ENCODE measurements around the gene NWD2.

DNA sequence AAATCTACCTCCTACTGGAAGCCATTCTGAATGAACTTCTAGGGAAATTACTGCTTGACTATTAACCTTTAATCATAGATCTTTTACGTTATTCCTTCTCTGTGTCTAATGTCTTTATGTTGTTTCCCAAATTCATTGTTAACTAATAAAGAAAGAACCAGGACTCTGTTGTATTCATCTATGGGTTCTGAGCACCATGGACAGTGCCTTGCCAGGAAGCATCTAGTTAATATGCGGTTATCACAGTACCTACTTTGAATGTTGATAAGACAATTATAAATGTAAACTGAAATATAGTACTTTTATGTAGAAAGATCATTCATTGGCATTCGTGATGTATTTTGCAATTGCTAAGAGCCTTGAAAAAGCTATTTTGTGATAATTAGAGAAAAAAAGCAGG, 23.8 kb downstream of the NWD2 start:
- no peak for TF ChIP-seq CBX1 (IDR thresholded peaks at IDR 0.05; ENCODE audit: low read depth)
- TF ChIP-seq CTCF (IDR thresholded peaks at IDR 0.05 in 2 of 3, conservative IDR thresholded peaks at IDR 0.05 in 1 of 3; ENCODE audit: insufficient read depth in 2 of 3, low read depth in 1 of 3, low read length in 3 of 3): no peak
- no peak for TF ChIP-seq POLR2A (conservative IDR thresholded peaks at IDR 0.05)
- no peak for TF ChIP-seq TRIM25 (IDR thresholded peaks at IDR 0.05; ENCODE audit: borderline replicate concordance)
- no peak for TF ChIP-seq YY1 (IDR thresholded peaks at IDR 0.05; ENCODE audit: borderline replicate concordance in 1 of 3, control insufficient read depth in 1 of 3, extremely low read depth in 1 of 3, insufficient read depth in 3 of 3, insufficient read length in 1 of 3, insufficient replicate concordance in 2 of 3, low read depth in 1 of 3, low read length in 2 of 3)
- no peak for TF ChIP-seq UBTF (IDR thresholded peaks at IDR 0.05; ENCODE audit: borderline replicate concordance in 1 of 2, low read depth in 2 of 2, low read length in 2 of 2)
- TF ChIP-seq YBX1 (IDR thresholded peaks at IDR 0.05): no peak
- no peak for TF ChIP-seq ADNP (tag; IDR thresholded peaks at IDR 0.05)
- TF ChIP-seq, protein P1, sequence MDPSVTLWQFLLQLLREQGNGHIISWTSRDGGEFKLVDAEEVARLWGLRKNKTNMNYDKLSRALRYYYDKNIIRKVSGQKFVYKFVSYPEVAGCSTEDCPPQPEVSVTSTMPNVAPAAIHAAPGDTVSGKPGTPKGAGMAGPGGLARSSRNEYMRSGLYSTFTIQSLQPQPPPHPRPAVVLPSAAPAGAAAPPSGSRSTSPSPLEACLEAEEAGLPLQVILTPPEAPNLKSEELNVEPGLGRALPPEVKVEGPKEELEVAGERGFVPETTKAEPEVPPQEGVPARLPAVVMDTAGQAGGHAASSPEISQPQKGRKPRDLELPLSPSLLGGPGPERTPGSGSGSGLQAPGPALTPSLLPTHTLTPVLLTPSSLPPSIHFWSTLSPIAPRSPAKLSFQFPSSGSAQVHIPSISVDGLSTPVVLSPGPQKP (CRISPR knock-in tag; IDR thresholded peaks at IDR 0.05): no peak
- TF ChIP-seq, protein P2, sequence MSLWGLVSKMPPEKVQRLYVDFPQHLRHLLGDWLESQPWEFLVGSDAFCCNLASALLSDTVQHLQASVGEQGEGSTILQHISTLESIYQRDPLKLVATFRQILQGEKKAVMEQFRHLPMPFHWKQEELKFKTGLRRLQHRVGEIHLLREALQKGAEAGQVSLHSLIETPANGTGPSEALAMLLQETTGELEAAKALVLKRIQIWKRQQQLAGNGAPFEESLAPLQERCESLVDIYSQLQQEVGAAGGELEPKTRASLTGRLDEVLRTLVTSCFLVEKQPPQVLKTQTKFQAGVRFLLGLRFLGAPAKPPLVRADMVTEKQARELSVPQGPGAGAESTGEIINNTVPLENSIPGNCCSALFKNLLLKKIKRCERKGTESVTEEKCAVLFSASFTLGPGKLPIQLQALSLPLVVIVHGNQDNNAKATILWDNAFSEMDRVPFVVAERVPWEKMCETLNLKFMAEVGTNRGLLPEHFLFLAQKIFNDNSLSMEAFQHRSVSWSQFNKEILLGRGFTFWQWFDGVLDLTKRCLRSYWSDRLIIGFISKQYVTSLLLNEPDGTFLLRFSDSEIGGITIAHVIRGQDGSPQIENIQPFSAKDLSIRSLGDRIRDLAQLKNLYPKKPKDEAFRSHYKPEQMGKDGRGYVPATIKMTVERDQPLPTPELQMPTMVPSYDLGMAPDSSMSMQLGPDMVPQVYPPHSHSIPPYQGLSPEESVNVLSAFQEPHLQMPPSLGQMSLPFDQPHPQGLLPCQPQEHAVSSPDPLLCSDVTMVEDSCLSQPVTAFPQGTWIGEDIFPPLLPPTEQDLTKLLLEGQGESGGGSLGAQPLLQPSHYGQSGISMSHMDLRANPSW (CRISPR knock-in tag; IDR thresholded peaks at IDR 0.05): no peak
- TF ChIP-seq, protein P3, sequence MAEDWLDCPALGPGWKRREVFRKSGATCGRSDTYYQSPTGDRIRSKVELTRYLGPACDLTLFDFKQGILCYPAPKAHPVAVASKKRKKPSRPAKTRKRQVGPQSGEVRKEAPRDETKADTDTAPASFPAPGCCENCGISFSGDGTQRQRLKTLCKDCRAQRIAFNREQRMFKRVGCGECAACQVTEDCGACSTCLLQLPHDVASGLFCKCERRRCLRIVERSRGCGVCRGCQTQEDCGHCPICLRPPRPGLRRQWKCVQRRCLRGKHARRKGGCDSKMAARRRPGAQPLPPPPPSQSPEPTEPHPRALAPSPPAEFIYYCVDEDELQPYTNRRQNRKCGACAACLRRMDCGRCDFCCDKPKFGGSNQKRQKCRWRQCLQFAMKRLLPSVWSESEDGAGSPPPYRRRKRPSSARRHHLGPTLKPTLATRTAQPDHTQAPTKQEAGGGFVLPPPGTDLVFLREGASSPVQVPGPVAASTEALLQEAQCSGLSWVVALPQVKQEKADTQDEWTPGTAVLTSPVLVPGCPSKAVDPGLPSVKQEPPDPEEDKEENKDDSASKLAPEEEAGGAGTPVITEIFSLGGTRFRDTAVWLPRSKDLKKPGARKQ (CRISPR knock-in tag; IDR thresholded peaks at IDR 0.05): no peak
- TF ChIP-seq DEAF1 (CRISPR knock-in tag; IDR thresholded peaks at IDR 0.05): no peak
- TF ChIP-seq EZH2 (IDR thresholded peaks at IDR 0.05; ENCODE audit: borderline replicate concordance, low read depth, low read length): no peak
